Muscle layer of duodenum (tissue), 2 donors: ENCODE results near the gene IRF1.

ENCODE experiments used
- H3K27ac ChIP-seq: one replicate; pipeline ENCODE4 v1.7.0; 2013; ENCODE audit warnings: mild to moderate bottlenecking, low read length
- H3K27me3 ChIP-seq: one replicate; pipeline ENCODE4 v1.7.0; 2013; ENCODE audit warnings: low read depth, mild to moderate bottlenecking, control low read depth, low read length
- H3K36me3 ChIP-seq, 2 donors: one replicate each; pipeline ENCODE4 v1.7.0; 2013; ENCODE audit warnings: low read length in 2 of 2, control low read depth in 1 of 2, mild to moderate bottlenecking in 1 of 2; ENCODE audit not compliant: insufficient read depth in 2 of 2, control insufficient read depth in 1 of 2
- H3K4me1 ChIP-seq, 2 donors: one replicate each; pipeline ENCODE4 v1.7.0; 2013; ENCODE audit warnings: low read length in 2 of 2, mild to moderate bottlenecking in 2 of 2, control low read depth in 1 of 2, moderate library complexity in 1 of 2; ENCODE audit not compliant: insufficient read depth in 2 of 2, control insufficient read depth in 1 of 2
- H3K4me3 ChIP-seq, 2 donors: one replicate each; pipeline ENCODE4 v1.7.0; 2013; ENCODE audit warnings: low read length in 2 of 2, low read depth in 1 of 2, mild to moderate bottlenecking in 1 of 2
- H3K9me3 ChIP-seq, 2 donors: one replicate each; pipeline ENCODE4 v1.7.0; 2013; ENCODE audit warnings: low read length in 2 of 2, control low read depth in 1 of 2, mild to moderate bottlenecking in 1 of 2; ENCODE audit not compliant: control insufficient read depth in 1 of 2
- donor health status: healthy.

Gene IRF1

GRCh38 chr5:132499440-132500243, 9.1 kb upstream of the IRF1 start:
- Histone ChIP-seq H3K9me3 (no peaks in the 10 kb centered on the region), H3K36me3 (no peaks in the 10 kb centered on the region), H3K27ac (peak overlapping the region; percentile 88), H3K4me3 (no peak overlapping the region), H3K4me1 (peaks cover 19 to 36% of the 10 kb centered on the region in 2 donors), H3K27me3 (no peaks in the 10 kb centered on the region)

- Histone ChIP-seq H3K36me3 (no peaks in the 10 kb centered on the region), H3K27ac (peak overlapping the region; percentile 88), H3K9me3 (no peaks in the 10 kb centered on the region), H3K4me3 (no peak overlapping the region), H3K27me3 (no peaks in the 10 kb centered on the region), H3K4me1 (peaks cover 23 to 36% of the 10 kb centered on the region in 2 donors)
Measured at GRCh38 chr5:132498686-132499271, 8.2 kb upstream of the IRF1 start.

- peaks cover 23 to 36% of the 10 kb centered on the region in 2 donors for H3K4me1 ChIP-seq
- H3K27ac ChIP-seq = peak overlapping the region; percentile 88
- H3K36me3 ChIP-seq = no peaks in the 10 kb centered on the region
- H3K9me3 ChIP-seq = no peaks in the 10 kb centered on the region
- H3K4me3 ChIP-seq = no peak overlapping the region
- no peaks in the 10 kb centered on the region for H3K27me3 ChIP-seq
Measured at GRCh38 chr5:132498152-132498551, 7.6 kb upstream of the IRF1 start.

GRCh38 chr5:132497488-132497997, 7.0 kb upstream of the IRF1 start:
- Histone ChIP-seq H3K9me3 (no peaks in the 10 kb centered on the region), H3K36me3 (no peaks in the 10 kb centered on the region), H3K27ac (peak overlapping the region; percentile 88), H3K4me1 (peaks cover 20 to 36% of the 10 kb centered on the region in 2 donors), H3K27me3 (no peaks in the 10 kb centered on the region), H3K4me3 (peak overlapping the region; percentile 60 to 70)

GRCh38 chr5:132496631-132497487, 6.3 kb upstream of the IRF1 start:
- Histone ChIP-seq H3K9me3 (no peaks in the 10 kb centered on the region), H3K36me3 (no peaks in the 10 kb centered on the region), H3K4me1 (peaks cover 20 to 37% of the 10 kb centered on the region in 2 donors), H3K27me3 (no peaks in the 10 kb centered on the region), H3K27ac (peak overlapping the region; percentile 95), H3K4me3 (peak overlapping the region; percentile 70 to 75)

GRCh38 chr5:132496191-132496630, 5.6 kb upstream of the IRF1 start:
- Histone ChIP-seq H3K4me1 (peaks cover 26 to 38% of the 10 kb centered on the region in 2 donors), H3K9me3 (no peaks in the 10 kb centered on the region), H3K27me3 (no peaks in the 10 kb centered on the region), H3K4me3 (peak overlapping the region; percentile 70 to 75), H3K27ac (peak overlapping the region; percentile 95), H3K36me3 (no peaks in the 10 kb centered on the region)

- Histone ChIP-seq H3K9me3 (no peaks in the 10 kb centered on the region), H3K27me3 (no peaks in the 10 kb centered on the region), H3K36me3 (no peaks in the 10 kb centered on the region), H3K4me3 (peak overlapping the region; percentile 70 to 75), H3K4me1 (peaks cover 28 to 35% of the 10 kb centered on the region in 2 donors), H3K27ac (peak overlapping the region; percentile 95)
Measured at GRCh38 chr5:132495667-132496190, 5.2 kb upstream of the IRF1 start.

- H3K9me3 ChIP-seq = no peaks in the 10 kb centered on the region
- H3K27ac ChIP-seq = no peak overlapping the region
- peaks cover 0 to 5% of the 10 kb centered on the region in 2 donors for H3K36me3 ChIP-seq
- H3K4me1 ChIP-seq = peaks cover 32 to 33% of the 10 kb centered on the region in 2 donors
- H3K27me3 ChIP-seq = no peaks in the 10 kb centered on the region
- no peak overlapping the region for H3K4me3 ChIP-seq
Measured at GRCh38 chr5:132493821-132494220, 3.2 kb upstream of the IRF1 start.

GRCh38 chr5:132493241-132493640, 2.7 kb upstream of the IRF1 start:
- H3K27ac ChIP-seq = no peak overlapping the region
- no peak overlapping the region for H3K4me3 ChIP-seq
- H3K27me3 ChIP-seq = no peaks in the 10 kb centered on the region
- peaks cover 38 to 39% of the 10 kb centered on the region in 2 donors for H3K4me1 ChIP-seq
- no peaks in the 10 kb centered on the region for H3K9me3 ChIP-seq
- peaks cover 0 to 11% of the 10 kb centered on the region in 2 donors for H3K36me3 ChIP-seq

GRCh38 chr5:132492386-132493125, 2.0 kb upstream of the IRF1 start:
- H3K4me3 ChIP-seq = no peak overlapping the region
- H3K36me3 ChIP-seq = peaks cover 3 to 17% of the 10 kb centered on the region in 2 donors
- peak overlapping the region; percentile 92 for H3K27ac ChIP-seq
- H3K27me3 ChIP-seq = no peaks in the 10 kb centered on the region
- peaks cover 39 to 45% of the 10 kb centered on the region in 2 donors for H3K4me1 ChIP-seq
- H3K9me3 ChIP-seq = no peaks in the 10 kb centered on the region
